HG03196 (cell line): ENCODE measurements around the gene DLK1.

Experiments used
- ATAC-seq: cut with Tn5 transposase; IDR thresholded peaks from one replicate; pipeline ENCODE4 v1.9.1; 2021; ENCODE audit not compliant: unreplicated experiment

DLK1 gene

DNA sequence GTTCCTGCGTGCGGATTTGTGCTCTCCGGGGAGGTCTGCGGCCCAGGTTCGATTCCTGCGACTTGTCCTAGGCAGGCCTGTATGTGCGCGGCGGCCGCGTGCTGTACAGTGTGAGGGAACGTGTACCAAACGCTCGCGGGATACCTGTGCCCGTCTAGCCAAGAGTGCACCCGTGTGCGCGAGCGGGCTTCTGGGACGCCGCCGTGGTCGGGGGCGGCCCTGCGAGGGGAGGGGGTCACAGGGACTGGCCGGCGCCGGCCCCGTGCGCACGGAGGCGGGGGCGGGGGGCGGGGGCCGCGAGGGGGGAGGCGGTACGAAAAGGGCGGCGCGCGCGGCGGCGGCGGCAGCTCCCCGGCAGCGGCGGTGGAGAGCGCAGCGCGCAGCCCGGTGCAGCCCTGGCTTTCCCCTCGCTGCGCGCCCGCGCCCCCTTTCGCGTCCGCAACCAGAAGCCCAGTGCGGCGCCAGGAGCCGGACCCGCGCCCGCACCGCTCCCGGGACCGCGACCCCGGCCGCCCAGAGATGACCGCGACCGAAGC, at the start of gene DLK1:
DLK1 (plus strand) TSS at position 343 of the 536 bp plus-strand sequence; CDS start at position 520, 177 bp downstream.
- no peak for ATAC-seq

DNA sequence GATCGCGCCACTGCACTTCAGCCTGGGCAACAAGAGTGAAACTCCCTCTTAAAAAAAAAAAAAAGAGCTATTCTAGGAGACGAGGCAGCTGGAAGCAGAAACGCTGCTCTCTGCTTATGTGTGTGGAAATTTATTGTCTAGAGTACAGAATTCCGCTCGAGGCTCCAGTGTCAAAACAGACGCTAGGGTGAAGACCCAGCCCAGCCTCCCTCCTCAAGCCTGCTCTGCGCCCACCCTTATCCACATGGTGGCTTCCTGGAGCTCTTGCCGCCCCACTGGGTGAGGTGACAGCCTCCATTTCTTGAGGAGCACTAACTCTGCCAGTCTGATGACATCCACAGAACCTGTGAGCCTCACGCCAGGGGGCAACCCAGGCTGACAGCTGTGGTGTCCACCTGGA, 49.5 kb upstream of the DLK1 start:
- no peak for ATAC-seq

DNA sequence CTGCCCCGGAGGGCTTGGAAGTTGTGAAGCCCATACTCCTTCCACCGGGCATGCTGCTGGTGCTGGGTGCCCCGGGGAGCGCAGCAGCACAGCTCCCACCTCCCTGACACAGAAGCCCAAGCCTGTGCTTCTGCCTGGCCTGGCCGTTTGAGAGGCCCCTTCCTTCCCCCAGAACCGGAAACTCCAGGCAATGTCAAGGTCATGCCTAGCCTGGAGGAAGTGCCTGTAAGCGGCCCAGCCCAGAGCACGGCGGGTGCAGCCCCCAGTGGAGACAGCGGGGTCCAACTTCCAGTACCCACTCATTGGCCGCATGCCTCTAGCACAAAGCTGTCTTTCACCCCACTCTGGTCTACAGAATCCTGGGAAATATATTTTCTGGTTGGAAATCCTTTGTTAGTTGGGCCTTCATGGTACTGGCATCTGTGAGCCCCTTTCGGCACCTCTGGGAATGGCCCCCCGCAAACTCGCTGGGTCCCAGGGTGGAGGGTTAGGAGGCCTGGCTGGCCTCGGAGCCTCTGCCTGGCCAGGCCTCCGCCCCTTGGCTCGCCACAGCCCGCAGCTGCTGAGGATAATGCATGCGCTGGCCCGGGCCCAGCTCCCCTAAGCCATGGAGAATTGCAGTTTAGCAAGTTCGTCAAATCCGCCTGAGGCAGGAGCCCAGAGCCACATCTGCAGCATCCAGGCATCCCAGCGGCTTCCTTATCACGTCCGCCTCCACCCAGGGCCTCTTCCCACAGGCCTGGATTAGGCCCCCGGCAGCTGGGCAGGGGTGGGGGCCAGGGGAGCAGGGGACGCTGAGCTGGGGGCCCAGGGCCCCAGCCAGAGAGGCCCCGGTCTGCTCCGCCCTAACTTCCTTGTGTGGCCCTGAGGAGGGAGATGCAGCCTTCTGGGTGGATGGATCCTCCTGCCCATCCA, 48.9 kb upstream of the DLK1 start:
- ATAC-seq = no peak

DNA sequence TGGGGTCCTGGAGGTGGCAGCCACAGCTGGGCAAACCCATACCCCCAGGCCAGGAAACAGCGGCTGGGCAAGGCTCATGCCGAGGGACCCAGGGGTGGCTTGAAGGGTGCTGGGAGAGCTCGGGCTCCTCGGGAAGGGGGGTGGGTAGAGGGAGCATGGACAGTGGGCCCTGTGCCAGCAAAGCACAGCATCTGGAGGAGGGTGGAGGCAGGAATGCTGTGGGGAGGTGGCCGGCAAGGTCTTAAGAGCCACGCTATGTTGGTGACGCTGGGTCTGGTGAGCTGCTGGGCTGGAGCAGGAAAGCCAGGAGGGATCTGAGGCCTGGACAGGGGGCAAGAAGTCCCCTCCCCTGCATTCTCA, 48.2 kb upstream of the DLK1 start:
- ATAC-seq = no peak

DNA sequence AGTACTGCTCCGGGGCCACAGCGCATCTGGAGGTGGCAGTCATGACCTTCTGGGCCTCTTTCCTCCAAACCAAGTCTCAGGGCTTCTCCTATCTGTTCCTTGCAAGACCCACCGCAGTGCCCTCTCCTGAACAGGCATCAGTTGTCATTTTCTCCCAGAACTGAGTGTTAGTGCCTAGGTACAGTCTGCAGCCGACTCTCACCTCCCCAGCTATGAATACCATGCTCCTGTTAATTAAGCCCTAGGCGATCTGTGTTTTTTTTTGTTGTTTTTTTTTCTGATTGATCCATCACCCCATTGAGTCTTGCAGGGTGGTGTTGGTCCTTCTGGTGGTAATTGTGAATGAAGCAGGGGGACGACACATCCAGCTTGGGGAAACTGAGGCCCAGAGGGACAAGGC, 47.5 kb upstream of the DLK1 start:
- ATAC-seq = no peak

DNA sequence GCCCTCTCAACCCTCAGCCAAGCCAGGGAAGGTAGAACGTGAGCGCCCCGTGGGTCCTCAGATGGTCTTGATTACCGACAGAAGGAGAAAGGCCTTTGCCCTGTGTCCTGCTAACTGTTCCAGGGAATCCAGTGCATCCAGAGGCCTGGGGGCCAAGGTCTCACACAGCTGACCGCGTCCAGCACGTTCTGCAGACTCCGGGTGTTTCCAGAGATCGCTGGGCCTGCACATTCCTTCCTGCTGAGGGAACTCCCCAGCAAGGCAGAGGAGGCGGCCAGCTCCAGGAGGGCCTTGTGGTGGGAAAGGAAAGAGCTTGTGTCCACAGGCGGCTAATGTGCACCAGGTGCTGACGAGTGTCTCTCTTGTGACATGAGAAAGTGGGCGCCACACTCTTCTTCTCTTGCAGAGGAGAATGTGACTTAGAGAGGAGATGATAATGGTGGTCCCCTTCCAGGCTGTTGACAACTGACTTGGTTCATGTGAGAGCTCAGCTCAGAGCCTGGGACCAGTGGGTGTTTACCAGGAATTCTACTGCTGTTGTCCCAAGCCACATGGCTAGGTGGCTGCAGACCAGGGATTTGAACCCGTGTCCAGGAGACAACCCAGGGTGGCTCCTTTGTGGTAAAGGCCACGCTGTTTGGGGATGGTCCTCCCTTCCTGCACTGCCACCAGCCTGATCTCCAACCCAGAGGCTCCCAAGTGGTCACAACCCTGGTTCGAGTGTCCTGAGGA, 46.8 kb upstream of the DLK1 start:
- no peak for ATAC-seq

DNA sequence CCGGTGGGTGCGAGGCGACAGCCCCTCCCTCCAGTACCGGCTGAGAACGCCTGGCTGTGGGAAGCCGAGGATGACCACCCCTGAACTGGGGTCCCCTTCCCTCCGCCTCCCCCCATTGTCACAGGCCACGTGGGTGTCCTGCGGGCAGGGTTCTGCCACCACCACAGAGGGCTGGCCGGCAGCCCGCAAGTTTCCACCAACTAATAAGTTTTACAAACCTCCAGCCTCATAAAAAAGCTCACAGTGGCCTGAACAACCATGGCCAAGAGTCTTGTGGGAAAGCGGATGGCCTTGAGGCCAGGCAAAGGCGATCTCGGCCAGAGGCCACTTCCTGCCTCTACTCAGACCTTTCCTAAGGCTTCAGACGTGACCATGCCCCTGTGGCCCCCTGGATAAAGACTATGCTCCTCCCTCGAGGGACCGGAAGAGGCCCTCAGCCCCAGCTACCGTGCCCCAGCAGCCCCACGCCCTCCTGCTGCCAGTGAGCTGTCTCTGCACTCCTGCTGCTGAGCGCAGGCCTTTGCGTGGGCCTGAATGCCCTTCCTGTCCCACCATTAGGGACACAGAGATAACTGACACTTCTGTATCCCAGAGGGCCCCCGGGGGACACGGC, 46.1 kb upstream of the DLK1 start:
- ATAC-seq = no peak

DNA sequence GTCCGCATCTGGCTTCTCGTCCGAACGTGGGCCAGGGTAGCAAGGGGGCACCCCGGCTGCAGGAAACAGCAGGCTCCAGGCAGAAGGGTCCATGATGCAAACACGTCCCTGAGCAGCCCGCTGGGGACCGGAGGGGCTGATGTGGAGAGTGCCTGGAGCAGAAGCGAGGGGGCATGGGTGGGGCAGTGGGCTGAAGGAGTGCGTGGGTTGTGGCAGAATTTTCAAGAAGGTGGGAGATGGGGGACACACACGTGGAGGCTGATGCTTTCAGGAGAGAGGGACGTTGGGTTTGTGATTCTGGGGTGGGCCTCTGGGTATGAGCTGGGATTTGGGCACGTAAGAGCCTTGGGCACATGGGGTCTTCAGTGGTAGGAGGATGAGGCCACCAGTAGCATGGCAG, 45.6 kb upstream of the DLK1 start:
- no peak for ATAC-seq

DNA sequence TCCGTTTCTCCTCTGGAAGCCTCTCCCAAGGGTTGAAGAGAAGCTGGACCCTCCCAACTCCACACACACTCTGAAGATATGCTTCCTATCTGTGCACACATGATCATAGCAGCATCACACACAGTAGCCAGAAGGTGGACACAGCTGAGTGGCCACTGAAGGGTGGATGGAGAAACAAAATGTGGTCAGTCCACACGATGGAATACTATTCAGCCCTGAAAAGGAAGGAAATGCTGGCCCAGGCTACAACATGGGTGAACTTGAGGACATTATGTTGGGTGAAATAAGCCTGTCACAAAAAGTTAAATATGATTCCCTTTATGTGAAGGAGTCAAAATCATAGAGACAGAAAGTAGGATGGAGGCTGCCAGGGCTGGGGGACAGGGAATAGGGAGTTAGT, 43.9 kb upstream of the DLK1 start:
- no peak for ATAC-seq

DNA sequence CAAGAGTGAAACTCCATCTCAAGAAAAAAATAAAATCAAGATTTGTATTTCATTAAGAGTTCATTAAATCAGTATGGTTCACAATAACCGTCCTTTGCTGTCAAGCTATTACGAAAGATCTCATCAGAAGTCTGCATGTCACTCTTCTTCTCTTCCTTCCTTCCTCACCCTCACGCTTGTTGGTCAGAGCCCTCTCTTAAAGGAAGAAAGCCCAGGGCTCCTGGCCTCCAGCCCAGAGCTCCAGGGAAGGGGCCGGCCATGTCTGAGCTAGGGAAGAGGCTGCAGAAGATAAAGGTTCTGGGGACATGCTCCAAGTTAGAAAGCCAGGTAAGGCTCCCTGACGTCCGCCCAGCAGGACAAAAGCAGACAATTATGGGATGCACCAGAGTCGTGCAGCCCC, 43.1 kb upstream of the DLK1 start:
- no peak for ATAC-seq

DNA sequence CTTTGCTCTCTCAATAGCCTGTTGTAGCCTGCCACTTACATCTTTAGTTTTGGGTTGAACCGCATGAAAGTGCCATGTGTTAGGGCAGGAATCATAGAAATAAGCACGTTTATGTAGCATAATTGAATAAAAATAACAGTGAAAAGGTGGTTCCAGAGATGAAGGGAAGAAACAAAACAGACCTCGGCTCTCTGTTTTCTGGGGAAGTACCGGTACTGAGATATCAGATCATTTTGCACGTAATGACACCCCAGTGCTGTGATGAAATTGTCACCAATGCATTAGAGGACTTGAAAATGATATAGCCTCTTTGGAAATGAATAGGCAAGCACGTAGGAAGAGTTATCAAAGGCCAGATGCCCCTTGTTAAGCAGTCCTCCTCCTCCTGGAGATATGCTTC, 42.5 kb upstream of the DLK1 start:
- no peak for ATAC-seq

DNA sequence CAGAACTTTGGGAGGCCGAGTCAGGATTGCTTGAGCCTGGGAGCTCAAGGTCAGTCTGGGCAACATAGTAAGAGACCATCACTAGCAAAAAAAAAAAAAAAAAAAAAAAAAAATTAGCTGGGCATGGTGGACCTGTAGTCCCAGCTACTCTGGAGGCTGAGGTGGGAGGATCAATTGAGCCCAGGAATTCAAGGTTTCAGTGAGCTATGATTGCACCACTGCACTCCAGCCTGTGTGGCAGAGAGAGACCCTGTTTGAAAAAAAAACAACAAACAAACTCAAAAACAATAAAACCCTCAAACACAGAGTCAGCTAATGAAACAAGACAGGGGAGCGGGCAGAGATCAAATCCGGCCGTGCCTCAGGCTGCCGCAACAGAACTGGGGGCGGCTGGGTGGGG, 41.7 kb upstream of the DLK1 start:
- ATAC-seq = no peak

DNA sequence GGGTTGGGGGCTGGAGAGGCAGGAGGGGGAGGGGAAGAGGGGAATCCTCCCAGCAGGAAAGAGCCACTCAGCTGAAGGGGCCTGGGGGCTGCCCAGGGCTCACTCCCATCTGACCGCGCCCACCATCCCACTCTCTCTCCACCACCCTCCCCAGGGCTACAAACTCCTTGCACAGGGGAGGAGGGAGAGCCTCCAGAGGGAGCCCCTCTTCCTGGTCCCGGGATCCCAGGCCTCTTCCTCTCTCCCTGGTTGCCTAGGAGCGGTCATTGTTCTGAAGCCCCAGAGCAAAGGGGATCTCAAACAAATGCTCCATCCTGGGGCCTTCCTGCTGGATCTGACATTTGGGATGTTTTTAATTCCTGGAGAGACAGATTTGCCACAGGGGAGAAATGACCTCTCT, 39.8 kb upstream of the DLK1 start:
- ATAC-seq = no peak

DNA sequence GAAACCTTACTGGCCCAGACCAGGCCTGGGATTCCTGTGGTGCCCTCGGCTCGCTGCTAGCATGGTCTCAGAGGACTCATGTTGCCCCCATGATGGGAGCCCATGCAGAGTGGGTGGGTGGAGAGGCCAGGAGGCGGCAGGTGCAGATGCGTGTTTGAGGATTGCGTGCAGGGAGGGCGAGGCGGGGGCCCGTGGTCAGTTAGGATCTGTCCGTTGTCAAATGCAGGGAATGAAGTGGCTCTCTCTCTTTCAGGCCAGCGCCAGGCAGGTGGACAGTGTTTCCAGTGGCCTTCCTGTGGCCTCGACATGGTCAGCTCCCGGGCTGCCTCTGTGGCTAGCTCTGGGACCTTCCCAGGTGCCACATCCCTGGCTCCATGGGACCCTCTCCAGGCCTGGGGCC, 39.3 kb upstream of the DLK1 start:
- no peak for ATAC-seq

DNA sequence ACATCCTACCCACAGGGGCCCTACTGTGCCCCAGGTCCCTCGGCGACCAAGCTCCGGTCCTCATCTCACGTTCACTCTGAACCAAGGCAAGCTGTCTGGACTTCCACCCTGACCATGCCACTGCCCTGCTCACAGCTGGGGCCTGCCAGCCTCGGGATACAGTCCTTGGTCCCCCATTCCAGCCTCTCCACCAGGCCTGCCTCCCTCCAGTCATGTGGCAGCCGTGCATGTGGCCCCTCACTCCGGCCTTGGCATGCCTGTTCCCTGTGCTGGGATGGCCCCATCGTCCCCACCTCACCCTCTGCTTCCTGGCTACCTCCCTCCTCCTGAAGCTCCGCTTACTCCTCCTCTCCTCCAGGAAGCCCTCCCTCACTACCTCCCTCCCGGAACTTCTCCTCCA, 38.6 kb upstream of the DLK1 start:
- no peak for ATAC-seq

DNA sequence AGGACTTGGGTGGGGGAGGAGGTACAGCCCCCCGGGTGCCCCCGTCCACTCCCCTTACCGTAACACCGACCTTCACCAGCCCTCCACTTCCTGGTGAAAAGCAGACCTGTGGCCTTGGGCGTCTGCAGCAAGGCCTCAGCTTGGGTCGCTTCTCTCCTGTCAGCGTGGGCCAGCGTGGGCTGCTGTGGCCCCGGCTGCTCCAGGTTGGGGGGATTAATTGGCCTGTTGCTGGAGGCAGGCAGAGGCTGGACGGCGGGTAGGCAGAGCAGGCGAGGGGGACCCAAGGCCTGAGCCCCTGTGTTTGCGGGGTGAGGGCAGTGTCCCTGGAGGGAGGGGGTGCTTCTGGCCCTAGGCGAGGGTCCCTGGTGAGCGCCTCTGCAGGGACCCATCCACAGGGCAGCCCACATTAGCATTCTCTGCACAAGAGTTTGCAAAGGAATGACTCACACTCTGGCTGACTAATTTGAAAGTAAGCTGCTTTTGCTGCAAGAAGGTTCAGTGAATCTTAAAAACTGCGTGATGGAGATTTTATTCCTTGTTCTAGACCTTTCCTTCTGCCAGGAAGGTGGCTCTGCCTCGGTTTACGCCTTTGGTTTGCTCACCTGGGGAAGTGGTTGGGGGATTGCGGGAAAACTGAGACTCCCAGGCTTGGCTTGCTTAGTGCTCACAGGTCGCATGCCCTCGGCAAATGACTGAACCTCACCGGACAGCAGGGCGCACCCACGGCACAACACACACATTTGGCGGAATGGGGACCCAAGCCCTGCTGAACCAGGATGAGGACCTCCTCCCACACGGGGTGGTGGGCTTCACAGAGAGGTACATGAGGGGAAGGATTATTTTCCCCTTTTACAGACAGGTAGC, 37.9 kb upstream of the DLK1 start:
- ATAC-seq = no peak

DNA sequence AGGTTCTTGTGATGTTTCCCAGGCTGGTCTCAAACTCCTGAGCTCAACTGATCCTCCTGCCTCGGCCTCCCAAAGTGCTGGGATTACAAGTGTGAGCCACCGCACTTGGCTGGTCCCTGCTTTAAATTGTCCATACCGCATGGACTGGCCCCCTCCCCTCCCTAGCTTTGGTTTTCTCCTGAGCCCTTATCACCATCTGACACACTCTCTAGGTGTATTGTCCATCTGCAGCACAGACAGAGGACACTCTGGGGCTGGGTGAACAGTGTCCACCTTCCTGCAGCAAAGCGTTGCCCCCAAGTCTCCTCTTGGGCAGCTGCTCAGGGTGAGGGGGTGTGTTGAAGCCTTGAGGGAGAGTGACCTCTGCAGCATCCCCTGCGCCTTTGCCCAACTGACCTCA, 36.0 kb upstream of the DLK1 start:
- ATAC-seq = no peak

DNA sequence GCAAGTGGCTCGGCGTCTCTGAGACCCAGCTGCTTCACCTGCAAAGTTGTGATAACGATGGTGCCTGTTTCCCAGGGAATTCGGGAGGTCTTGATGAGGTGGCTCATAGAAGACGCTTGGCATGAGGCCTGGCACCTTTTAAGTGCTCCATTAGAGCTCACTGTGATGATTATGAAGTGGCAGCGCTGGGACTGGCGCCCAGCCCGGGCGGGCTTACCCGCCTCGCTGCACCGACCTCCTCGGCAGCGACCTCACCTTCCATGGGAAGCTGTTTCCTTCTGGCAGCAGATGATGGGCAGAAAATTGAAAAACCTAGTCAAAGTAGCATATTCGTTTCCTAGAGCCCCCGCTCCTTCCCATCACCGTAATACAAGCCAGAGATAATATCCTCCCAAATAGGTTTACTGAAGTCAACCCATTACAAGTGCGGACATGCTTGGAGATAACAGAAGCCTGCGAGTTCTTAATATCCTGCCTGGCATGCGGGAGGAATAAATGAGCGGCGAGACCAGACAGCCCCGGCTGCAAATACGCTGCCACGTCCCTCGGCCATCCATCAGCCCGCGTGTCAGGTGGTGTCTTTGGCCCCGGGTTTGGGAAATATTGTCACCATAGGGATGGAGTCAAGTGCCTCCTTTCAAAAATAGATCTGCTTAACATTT, 35.2 kb upstream of the DLK1 start:
- ATAC-seq = no peak

DNA sequence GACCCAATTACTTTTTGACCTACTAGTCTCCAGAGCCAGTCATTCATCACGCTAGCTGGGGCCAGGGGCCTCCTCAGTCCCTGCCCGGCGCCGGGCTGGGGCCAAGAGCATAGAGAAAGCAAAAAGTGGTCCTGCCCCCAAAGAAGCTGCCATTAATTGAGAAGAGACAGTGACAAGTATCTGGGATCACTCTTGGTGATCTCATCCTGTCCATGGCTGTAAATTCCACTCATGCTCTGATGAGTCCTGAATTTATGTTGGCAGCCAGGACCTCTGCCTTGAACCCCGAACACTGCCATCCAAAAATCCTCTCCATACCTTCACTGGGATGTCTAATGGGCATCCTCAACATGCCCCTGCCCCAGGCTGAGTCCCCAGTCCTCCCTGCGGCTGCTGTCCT, 34.4 kb upstream of the DLK1 start:
- no peak for ATAC-seq

DNA sequence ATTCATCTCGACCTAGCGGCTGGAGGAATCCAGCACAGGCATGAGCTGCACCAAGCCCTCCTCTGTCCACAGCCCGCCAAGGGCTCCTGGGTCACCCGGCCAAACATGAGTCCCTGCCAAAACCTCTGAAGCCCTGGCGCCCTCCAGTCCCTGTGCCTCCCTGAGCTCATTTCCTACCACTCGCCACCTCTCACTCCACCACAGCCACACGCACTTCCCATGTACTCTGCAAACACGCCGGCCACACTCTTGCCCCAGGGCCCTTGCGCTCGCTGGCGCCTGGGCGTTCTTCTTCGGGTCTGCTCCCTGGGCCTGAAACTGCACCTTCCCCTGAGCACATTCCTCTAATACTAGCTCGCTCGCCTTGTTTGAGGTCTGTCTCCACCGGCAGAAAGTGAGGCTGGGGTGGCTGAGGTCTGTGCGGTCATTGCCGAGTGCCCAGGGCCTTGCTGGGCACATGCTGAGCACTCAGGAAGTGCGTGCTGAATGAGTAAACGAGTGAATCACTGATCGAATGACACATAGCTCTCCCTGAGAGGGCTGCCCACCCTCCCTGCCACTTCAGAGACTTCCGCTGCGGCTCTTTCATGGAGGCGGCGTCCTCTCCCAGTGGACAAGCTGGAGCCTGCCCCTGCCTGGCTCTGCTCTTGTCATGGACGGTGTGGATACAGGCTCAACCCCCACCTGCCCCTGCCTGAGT, 33.7 kb upstream of the DLK1 start:
- ATAC-seq = no peak
